Activated CD4-positive, alpha-beta T cell treated with anti-CD3 and anti-CD28 coated beads, Interleukin-2, amount 10 ng/mL, durations not matched to agents 24 days and 14 days (primary cell): ENCODE data around the gene ELAPOR1. TPM values are rescaled to one million over a fixed set of nuclear protein-coding genes. Genes with fewer than 3 reads are reported as not detected.

Experiments used
- DNase-seq: peaks from one replicate; pipeline ENCODE4 v3.0.0; 2022
- H3K27ac Mint-ChIP-seq: one replicate; pipeline ENCODE4 v1.8.0; 2022; ENCODE audit warnings: mild to moderate bottlenecking, mixed read lengths
- H3K27me3 Mint-ChIP-seq: one replicate; pipeline ENCODE4 v1.8.0; 2022; ENCODE audit warnings: mixed read lengths
- H3K36me3 Mint-ChIP-seq: one replicate; pipeline ENCODE4 v1.8.0; 2022; ENCODE audit warnings: low read depth, mild to moderate bottlenecking, mixed read lengths
- H3K4me1 Mint-ChIP-seq: one replicate; pipeline ENCODE4 v1.8.0; 2021; ENCODE audit warnings: mixed read lengths
- H3K4me3 Mint-ChIP-seq: one replicate; pipeline ENCODE4 v1.8.0; 2022; ENCODE audit warnings: mild to moderate bottlenecking, moderate library complexity, mixed read lengths
- H3K9me3 Mint-ChIP-seq: one replicate; pipeline ENCODE4 v1.8.0; 2021; ENCODE audit warnings: mixed read lengths
- intact Hi-C: fragments of 100-400 bp; cut with micrococcal nuclease; formaldehyde crosslinking; loops from one replicate; pipeline ENCODE4 v1.15.1; 2023
- total RNA-seq: library from RNA; stranded (reverse); gene quantifications from 2 replicates; pipeline ENCODE4 v1.2.3, GENCODE V29; 2022

ELAPOR1 gene
- total RNA-seq, 1 donor from 2014 or later: 32.0 TPM

- Mint-ChIP-seq H3K36me3 (peaks cover 22% of the 10 kb centered on the region), H3K9me3 (no peaks in the 10 kb centered on the region), H3K4me3 (peak within 1 kb of the TSS; percentile 92), H3K4me1 (peaks cover 23% of the 10 kb centered on the region), H3K27me3 (no peaks in the 10 kb centered on the region), H3K27ac (peak within 1 kb of the TSS; percentile 97)
- intact Hi-C loops: loop anchor here (1.0 to 5.0 kb wide), 8 partner anchors 10 to 343 kb away; partner anchors contain the start of genes GPSM2, SARS1, STXBP3 and TAF13
- DNase-seq: peak; percentile 96
Observed at GRCh38 chr1:109090196-109091077, 23.5 kb upstream of the ELAPOR1 start, which contains the start of gene TMEM167B. Gene TMEM167B, plus strand, starts transcription at chr1:109090764. Its CDS starts 109 bp downstream, at chr1:109090873.

- intact Hi-C loops: loop anchor here (1.0 to 5.0 kb wide), 5 partner anchors 24 to 344 kb away; partner anchors contain the start of genes GPSM2, SARS1, STXBP3 and WDR47
- H3K36me3 Mint-ChIP-seq: peaks cover 25% of the 10 kb centered on the region
- no peak for DNase-seq
- H3K27me3 Mint-ChIP-seq: no peaks in the 10 kb centered on the region
- H3K9me3 Mint-ChIP-seq: no peaks in the 10 kb centered on the region
- H3K4me3 Mint-ChIP-seq: peak overlapping the region; percentile 92
- H3K27ac Mint-ChIP-seq: peak overlapping the region; percentile 97
- H3K4me1 Mint-ChIP-seq: peaks cover 26% of the 10 kb centered on the region
Observed at GRCh38 chr1:109091078-109091838, 22.7 kb upstream of the ELAPOR1 start.

- Mint-ChIP-seq H3K27ac (peak overlapping the region; percentile 97), H3K9me3 (no peaks in the 10 kb centered on the region), H3K4me3 (peak overlapping the region; percentile 92), H3K27me3 (no peaks in the 10 kb centered on the region), H3K4me1 (peaks cover 26% of the 10 kb centered on the region), H3K36me3 (peaks cover 25% of the 10 kb centered on the region)
- DNase-seq: no peak
- intact Hi-C loops: loop anchor here (1.0 to 5.0 kb wide), 5 partner anchors 23 to 345 kb away; partner anchors contain the start of genes GPSM2, SARS1, STXBP3 and WDR47
Observed at GRCh38 chr1:109091839-109092193, 22.1 kb upstream of the ELAPOR1 start.

- DNase-seq: no peak
- no peak overlapping the region for H3K27ac Mint-ChIP-seq
- no peak overlapping the region for H3K4me3 Mint-ChIP-seq
- no peaks in the 10 kb centered on the region for H3K27me3 Mint-ChIP-seq
- no peaks in the 10 kb centered on the region for H3K9me3 Mint-ChIP-seq
- H3K36me3 Mint-ChIP-seq: peaks cover 25% of the 10 kb centered on the region
- peaks cover 28% of the 10 kb centered on the region for H3K4me1 Mint-ChIP-seq
- intact Hi-C loops: loop anchor here (5.0 kb wide), 3 partner anchors 118 to 347 kb away; partner anchors contain the start of genes GPSM2, SARS1 and STXBP3
Observed at GRCh38 chr1:109094377-109094803, 19.5 kb upstream of the ELAPOR1 start.

GRCh38 chr1:109094871-109095270, 19.0 kb upstream of the ELAPOR1 start:
- peaks cover 27% of the 10 kb centered on the region for H3K36me3 Mint-ChIP-seq
- H3K27me3 Mint-ChIP-seq: peaks cover under 1% of the 10 kb centered on the region
- no peak for DNase-seq
- no peak overlapping the region for H3K4me3 Mint-ChIP-seq
- no peaks in the 10 kb centered on the region for H3K9me3 Mint-ChIP-seq
- no peak overlapping the region for H3K27ac Mint-ChIP-seq
- H3K4me1 Mint-ChIP-seq: peaks cover 25% of the 10 kb centered on the region
- intact Hi-C loops: loop anchor here (5.0 kb wide), 4 partner anchors 97 to 348 kb away; partner anchors contain the start of genes GPSM2, SARS1 and STXBP3

GRCh38 chr1:109095631-109096030, 18.3 kb upstream of the ELAPOR1 start:
- Mint-ChIP-seq H3K4me3 (no peak overlapping the region), H3K4me1 (peaks cover 22% of the 10 kb centered on the region), H3K9me3 (no peaks in the 10 kb centered on the region), H3K27ac (no peak overlapping the region), H3K27me3 (peaks cover 2% of the 10 kb centered on the region), H3K36me3 (peaks cover 29% of the 10 kb centered on the region)
- intact Hi-C loops: loop anchor here (5.0 kb wide), 1 partner anchor 97 kb away; no protein-coding TSS in a partner anchor
- no peak for DNase-seq

GRCh38 chr1:109096120-109096519, 17.8 kb upstream of the ELAPOR1 start:
- peaks cover 22% of the 10 kb centered on the region for H3K4me1 Mint-ChIP-seq
- intact Hi-C loops: loop anchor here (5.0 kb wide), 1 partner anchor 96 kb away; no protein-coding TSS in a partner anchor

GRCh38 chr1:109099938-109100773, 13.8 kb upstream of the ELAPOR1 start:
- Mint-ChIP-seq H3K27me3 (peaks cover 2% of the 10 kb centered on the region), H3K36me3 (peaks cover 30% of the 10 kb centered on the region), H3K27ac (peak overlapping the region; percentile 96), H3K4me3 (peak overlapping the region; percentile 96), H3K9me3 (no peaks in the 10 kb centered on the region), H3K4me1 (peaks cover 11% of the 10 kb centered on the region)
- DNase-seq: peak; percentile 99
- intact Hi-C loops: loop anchor here (1.0 to 5.0 kb wide), 6 partner anchors 10 to 327 kb away; partner anchors contain the start of genes CLCC1, PSMA5, TMEM167B and WDR47

More at GRCh38 chr1:109096120-109096519, 17.8 kb upstream of the ELAPOR1 start:
- H3K36me3 Mint-ChIP-seq: peaks cover 31% of the 10 kb centered on the region
- no peak for DNase-seq
- peaks cover 2% of the 10 kb centered on the region for H3K27me3 Mint-ChIP-seq
- H3K9me3 Mint-ChIP-seq: no peaks in the 10 kb centered on the region
- H3K4me3 Mint-ChIP-seq: no peak overlapping the region
- H3K27ac Mint-ChIP-seq: no peak overlapping the region

- Mint-ChIP-seq H3K4me3 (no peak overlapping the region), H3K27me3 (peaks cover 10% of the 10 kb centered on the region)
- intact Hi-C loops: loop anchor here (5.0 kb wide), 2 partner anchors 142 to 323 kb away; partner anchors contain the start of genes CLCC1 and PSMA5
Observed at GRCh38 chr1:109104364-109105151, 9.4 kb upstream of the ELAPOR1 start.

GRCh38 chr1:109105881-109106280, 8.0 kb upstream of the ELAPOR1 start:
- Mint-ChIP-seq H3K4me3 (no peak overlapping the region), H3K27me3 (peaks cover 17% of the 10 kb centered on the region), H3K9me3 (no peaks in the 10 kb centered on the region), H3K36me3 (peaks cover 21% of the 10 kb centered on the region), H3K4me1 (peaks cover 7% of the 10 kb centered on the region), H3K27ac (no peak overlapping the region)
- intact Hi-C loops: no loop called here
- no peak for DNase-seq

More at GRCh38 chr1:109104364-109105151, 9.4 kb upstream of the ELAPOR1 start:
- H3K4me1 Mint-ChIP-seq: peaks cover 8% of the 10 kb centered on the region
- no peak for DNase-seq
- H3K36me3 Mint-ChIP-seq: peaks cover 25% of the 10 kb centered on the region
- no peak overlapping the region for H3K27ac Mint-ChIP-seq
- no peaks in the 10 kb centered on the region for H3K9me3 Mint-ChIP-seq

- Mint-ChIP-seq H3K4me3 (no peak overlapping the region), H3K9me3 (no peaks in the 10 kb centered on the region), H3K27me3 (peaks cover 22% of the 10 kb centered on the region), H3K36me3 (peaks cover 11% of the 10 kb centered on the region), H3K4me1 (peaks cover 11% of the 10 kb centered on the region), H3K27ac (no peak overlapping the region)
- intact Hi-C loops: no loop called here
- no peak for DNase-seq
Observed at GRCh38 chr1:109107785-109108184, 6.1 kb upstream of the ELAPOR1 start.

GRCh38 chr1:109109906-109110305, 4.0 kb upstream of the ELAPOR1 start:
- Mint-ChIP-seq H3K9me3 (no peaks in the 10 kb centered on the region), H3K4me3 (no peak overlapping the region), H3K36me3 (peaks cover 2% of the 10 kb centered on the region), H3K27me3 (peaks cover 24% of the 10 kb centered on the region), H3K4me1 (peaks cover 29% of the 10 kb centered on the region), H3K27ac (no peak overlapping the region)
- intact Hi-C loops: loop anchor here (5.0 to 10.0 kb wide), 3 partner anchors 363 to 415 kb away; partner anchors contain the start of genes ATXN7L2, PRPF38B and STXBP3
- DNase-seq: no peak
